PFSK-1 (cell line): ENCODE results near the gene CD9.

Experiments used
- FOXP2 ChIP-seq: optimal IDR thresholded peaks from 2 replicates; pipeline ENCODE3; 2011; ENCODE audit warnings: borderline replicate concordance, control low read depth, inconsistent platforms; ENCODE audit not compliant: insufficient read depth; ENCODE audit errors: extremely low read length, extremely low read depth
- POLR2AphosphoS5 ChIP-seq: IDR thresholded peaks from 2 replicates; pipeline ENCODE4 v1.6.1; 2012; ENCODE audit warnings: low read depth, mild to moderate bottlenecking, control low read depth, low read length, moderate library complexity
- REST ChIP-seq, 2 experiments: IDR thresholded peaks; 2 replicates each; pipeline versions ENCODE4 v1.6.1 to v1.8.0; 2011 to 2012; ENCODE audit warnings: low read depth in 2 of 2, low read length in 2 of 2, control low read depth in 1 of 2, inconsistent platforms in 1 of 2, mild to moderate bottlenecking in 1 of 2, moderate library complexity in 1 of 2; ENCODE audit not compliant: insufficient read depth in 1 of 2
- SIN3A ChIP-seq: IDR thresholded peaks from 2 replicates; pipeline ENCODE4 v1.6.1; 2012; ENCODE audit warnings: mild to moderate bottlenecking, low read length, moderate library complexity, borderline replicate concordance; ENCODE audit not compliant: insufficient read depth
- TAF1 ChIP-seq: IDR thresholded peaks from 2 replicates; pipeline ENCODE4 v1.6.1; 2012; ENCODE audit warnings: low read length, control low read depth, borderline replicate concordance; ENCODE audit not compliant: insufficient read depth

Gene CD9

GRCh38 chr12:6178981-6179761 is 21.0 kb upstream of the CD9 start:
- TF ChIP-seq POLR2AphosphoS5 (no peak), TAF1 (no peak), REST (IDR thresholded peaks at IDR 0.05; ENCODE audit: insufficient read depth in 1 of 2, low read depth in 2 of 2, low read length in 2 of 2) (no peak), SIN3A (no peak), FOXP2 (no peak)

- TF ChIP-seq FOXP2: peak; percentile 83
- no peak for TF ChIP-seq REST (IDR thresholded peaks at IDR 0.05; ENCODE audit: insufficient read depth in 1 of 2, low read depth in 2 of 2, low read length in 2 of 2)
Measured at GRCh38 chr12:6180268-6181051, 19.7 kb upstream of the CD9 start.

- no peak for TF ChIP-seq REST (IDR thresholded peaks at IDR 0.05; ENCODE audit: insufficient read depth in 1 of 2, low read depth in 2 of 2, low read length in 2 of 2)
- no peak for TF ChIP-seq SIN3A
- no peak for TF ChIP-seq POLR2AphosphoS5
- TF ChIP-seq FOXP2: no peak
- TF ChIP-seq TAF1: no peak
Measured at GRCh38 chr12:6181166-6181565, 19.0 kb upstream of the CD9 start.

GRCh38 chr12:6181583-6182278 is 18.5 kb upstream of the CD9 start:
- TF ChIP-seq POLR2AphosphoS5: no peak
- TF ChIP-seq SIN3A: no peak
- no peak for TF ChIP-seq TAF1
- no peak for TF ChIP-seq REST (IDR thresholded peaks at IDR 0.05; ENCODE audit: insufficient read depth in 1 of 2, low read depth in 2 of 2, low read length in 2 of 2)
- no peak for TF ChIP-seq FOXP2
